Neural progenitor cell (in vitro differentiated cells): ENCODE results near the gene TMEM62. TPM values are rescaled to one million over a fixed set of nuclear protein-coding genes. Genes with fewer than 3 reads are reported as not detected.

ENCODE experiments used
- DNase-seq: peaks from one replicate; pipeline ENCODE4 v3.0.0-alpha.2; 2016; ENCODE audit warnings: low spot score
- H2AFZ ChIP-seq: fragments of 200-600 bp; sonication (generic); replicated peaks from 2 replicates; pipeline ENCODE4 v1.6.1; 2016; ENCODE audit warnings: antibody characterized with exemption
- H3F3A ChIP-seq: fragments of 200-600 bp; sonication (generic); 2 replicates; pipeline ENCODE4 v1.6.1; 2016; ENCODE audit warnings: antibody characterized with exemption, low read depth
- H3K27ac ChIP-seq: fragments of 200-600 bp; sonication (generic); 2 replicates; pipeline ENCODE4 v1.5.1; 2016; ENCODE audit warnings: mild to moderate bottlenecking
- H3K27me3 ChIP-seq: fragments of 200-600 bp; sonication (generic); 2 replicates; pipeline ENCODE4 v1.6.1; 2016; ENCODE audit warnings: mild to moderate bottlenecking, moderate library complexity
- H3K36me3 ChIP-seq: fragments of 200-600 bp; sonication (generic); 2 replicates; pipeline ENCODE4 v1.5.1; 2016
- H3K4me1 ChIP-seq: fragments of 200-600 bp; sonication (generic); 2 replicates; pipeline ENCODE4 v1.6.1; 2016; ENCODE audit warnings: mixed run types
- H3K4me2 ChIP-seq: fragments of 200-600 bp; sonication (generic); 2 replicates; pipeline ENCODE4 v1.6.1; 2016
- H3K4me3 ChIP-seq: fragments of 200-600 bp; sonication (generic); 2 replicates; pipeline ENCODE4 v1.5.1; 2016
- H3K79me2 ChIP-seq: fragments of 200-600 bp; sonication (generic); 2 replicates; pipeline ENCODE4 v1.6.1; 2016; ENCODE audit warnings: low read depth
- H3K9ac ChIP-seq: fragments of 200-600 bp; sonication (generic); 2 replicates; pipeline ENCODE4 v1.6.1; 2016
- H3K9me3 ChIP-seq: fragments of 200-600 bp; sonication (generic); 2 replicates; pipeline ENCODE4 v1.5.1; 2016; ENCODE audit warnings: low read depth
- H4K20me1 ChIP-seq: fragments of 200-600 bp; sonication (generic); 2 replicates; pipeline ENCODE4 v1.6.1; 2016; ENCODE audit warnings: low read depth
- H3K27ac Mint-ChIP-seq: 3 replicates; pipeline ENCODE4 v1.8.0; 2021; ENCODE audit warnings: mixed read lengths
- H3K27me3 Mint-ChIP-seq: 2 replicates; pipeline ENCODE4 v1.8.0; 2022; ENCODE audit warnings: low read depth, mild to moderate bottlenecking, inconsistent platforms, moderate library complexity, mixed read lengths; ENCODE audit not compliant: insufficient read depth
- H3K36me3 Mint-ChIP-seq: 3 replicates; pipeline ENCODE4 v1.8.0; 2021; ENCODE audit warnings: mixed read lengths
- H3K4me1 Mint-ChIP-seq: 3 replicates; pipeline ENCODE4 v1.8.0; 2021; ENCODE audit warnings: mixed read lengths
- H3K4me3 Mint-ChIP-seq: 3 replicates; pipeline ENCODE4 v1.8.0; 2021; ENCODE audit warnings: mild to moderate bottlenecking, moderate library complexity, mixed read lengths
- H3K9me3 Mint-ChIP-seq: 3 replicates; pipeline ENCODE4 v1.8.0; 2020; ENCODE audit warnings: mixed read lengths
- EZH2 ChIP-seq: fragments of 200-600 bp; sonication (generic); IDR thresholded peaks from 2 replicates; pipeline ENCODE4 v1.6.1; 2017; ENCODE audit warnings: antibody characterized with exemption, mild to moderate bottlenecking, moderate library complexity
- EZH2phosphoT487 ChIP-seq: fragments of 200-600 bp; sonication (generic); IDR thresholded peaks from 2 replicates; pipeline ENCODE4 v1.6.1; 2017; ENCODE audit warnings: antibody characterized with exemption
- total RNA-seq: library from RNA; depleted of rRNA; stranded (reverse); fragments of >200 nt; gene quantifications from 2 replicates; pipeline ENCODE4 v1.2.3, GENCODE V29; 2015; ENCODE audit warnings: low replicate concordance
- TF ChIP-seq, protein P1 (sequence below): fragments of 200-600 bp; sonication (generic); IDR thresholded peaks from 2 replicates; pipeline ENCODE4 v1.5.1; 2017; ENCODE audit warnings: antibody characterized with exemption, mild to moderate bottlenecking

Gene TMEM62
- total RNA-seq, 1 donor from 2014 or later, result 11.9 TPM

DNA sequence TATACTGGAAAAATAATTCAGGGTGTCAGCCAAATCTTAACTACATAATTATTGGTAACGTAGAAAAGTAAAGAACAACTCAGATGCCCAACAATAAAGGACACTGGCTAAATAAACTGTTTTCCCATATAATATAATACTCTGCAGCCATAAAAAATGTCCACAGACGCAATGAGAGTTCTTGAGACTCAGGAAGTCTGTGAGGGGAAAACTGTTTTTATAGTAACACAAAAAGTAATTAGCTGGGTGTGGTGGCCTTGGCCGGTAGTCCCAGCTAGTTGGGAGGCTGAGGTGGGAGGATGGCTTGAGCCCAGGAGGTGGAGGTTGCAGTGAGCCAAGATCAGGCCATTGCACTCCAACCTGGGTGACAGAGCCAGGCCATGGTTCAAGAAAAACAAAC, 22.0 kb upstream of the TMEM62 start:
- H3K27me3 ChIP-seq, result peaks cover 9% of the 10 kb centered on the region
- Mint-ChIP-seq H3K36me3 (no peaks in the 10 kb centered on the region), H3K4me1 (peaks cover 3% of the 10 kb centered on the region), H3K9me3 (no peaks in the 10 kb centered on the region), H3K27me3 (peaks cover 4% of the 10 kb centered on the region), H3K27ac (no peak overlapping the region), H3K4me3 (no peak overlapping the region)
- no peaks in the 10 kb centered on the region for H3K79me2 ChIP-seq
- H3F3A ChIP-seq, result no peaks in the 10 kb centered on the region
- no peak overlapping the region for H3K4me2 ChIP-seq
- H3K27ac ChIP-seq, result no peak overlapping the region
- H3K4me1 ChIP-seq, result peaks cover 6% of the 10 kb centered on the region
- H3K9me3 ChIP-seq, result no peaks in the 10 kb centered on the region
- no peak overlapping the region for H2AFZ ChIP-seq
- no peak for TF ChIP-seq EZH2
- H3K9ac ChIP-seq, result no peak overlapping the region
- no peaks in the 10 kb centered on the region for H3K36me3 ChIP-seq
- H4K20me1 ChIP-seq, result no peaks in the 10 kb centered on the region
- H3K4me3 ChIP-seq, result no peak overlapping the region
- no peak for DNase-seq

- H3K27me3 Mint-ChIP-seq, result peaks cover 2% of the 10 kb centered on the region
Observed at GRCh38 chr15:43118286-43118685, 15.1 kb upstream of the TMEM62 start.

GRCh38 chr15:43118829-43119228, 14.6 kb upstream of the TMEM62 start:
- no peak for TF ChIP-seq EZH2phosphoT487
- no peaks in the 10 kb centered on the region for H3K79me2 ChIP-seq
- H4K20me1 ChIP-seq, result no peaks in the 10 kb centered on the region
- no peak overlapping the region for H3K4me2 ChIP-seq
- H3K27me3 ChIP-seq, result peaks cover 74% of the 10 kb centered on the region
- H2AFZ ChIP-seq, result no peak overlapping the region
- no peaks in the 10 kb centered on the region for H3K4me1 ChIP-seq
- Mint-ChIP-seq H3K27ac (no peak overlapping the region), H3K4me3 (no peak overlapping the region), H3K36me3 (no peaks in the 10 kb centered on the region), H3K9me3 (no peaks in the 10 kb centered on the region), H3K27me3 (peaks cover under 1% of the 10 kb centered on the region), H3K4me1 (peaks cover 8% of the 10 kb centered on the region)
- H3F3A ChIP-seq, result peaks cover 8% of the 10 kb centered on the region
- H3K27ac ChIP-seq, result no peak overlapping the region
- no peak overlapping the region for H3K9ac ChIP-seq
- no peaks in the 10 kb centered on the region for H3K9me3 ChIP-seq
- no peak for DNase-seq
- no peaks in the 10 kb centered on the region for H3K36me3 ChIP-seq
- no peak overlapping the region for H3K4me3 ChIP-seq

More at GRCh38 chr15:43118286-43118685, 15.1 kb upstream of the TMEM62 start:
- no peak for DNase-seq
- H3K9me3 Mint-ChIP-seq, result no peaks in the 10 kb centered on the region
- H3F3A ChIP-seq, result peaks cover 8% of the 10 kb centered on the region
- H3K27me3 ChIP-seq, result peaks cover 69% of the 10 kb centered on the region
- H3K4me3 Mint-ChIP-seq, result no peak overlapping the region
- no peaks in the 10 kb centered on the region for H3K4me1 ChIP-seq
- no peaks in the 10 kb centered on the region for H3K36me3 Mint-ChIP-seq
- H3K27ac Mint-ChIP-seq, result no peak overlapping the region
- no peak overlapping the region for H3K27ac ChIP-seq
- H2AFZ ChIP-seq, result no peak overlapping the region
- H4K20me1 ChIP-seq, result no peaks in the 10 kb centered on the region
- H3K9ac ChIP-seq, result no peak overlapping the region
- H3K36me3 ChIP-seq, result no peaks in the 10 kb centered on the region
- H3K79me2 ChIP-seq, result no peaks in the 10 kb centered on the region
- H3K9me3 ChIP-seq, result no peaks in the 10 kb centered on the region
- peaks cover 7% of the 10 kb centered on the region for H3K4me1 Mint-ChIP-seq
- H3K4me2 ChIP-seq, result no peak overlapping the region
- no peak overlapping the region for H3K4me3 ChIP-seq
- TF ChIP-seq, protein P1, sequence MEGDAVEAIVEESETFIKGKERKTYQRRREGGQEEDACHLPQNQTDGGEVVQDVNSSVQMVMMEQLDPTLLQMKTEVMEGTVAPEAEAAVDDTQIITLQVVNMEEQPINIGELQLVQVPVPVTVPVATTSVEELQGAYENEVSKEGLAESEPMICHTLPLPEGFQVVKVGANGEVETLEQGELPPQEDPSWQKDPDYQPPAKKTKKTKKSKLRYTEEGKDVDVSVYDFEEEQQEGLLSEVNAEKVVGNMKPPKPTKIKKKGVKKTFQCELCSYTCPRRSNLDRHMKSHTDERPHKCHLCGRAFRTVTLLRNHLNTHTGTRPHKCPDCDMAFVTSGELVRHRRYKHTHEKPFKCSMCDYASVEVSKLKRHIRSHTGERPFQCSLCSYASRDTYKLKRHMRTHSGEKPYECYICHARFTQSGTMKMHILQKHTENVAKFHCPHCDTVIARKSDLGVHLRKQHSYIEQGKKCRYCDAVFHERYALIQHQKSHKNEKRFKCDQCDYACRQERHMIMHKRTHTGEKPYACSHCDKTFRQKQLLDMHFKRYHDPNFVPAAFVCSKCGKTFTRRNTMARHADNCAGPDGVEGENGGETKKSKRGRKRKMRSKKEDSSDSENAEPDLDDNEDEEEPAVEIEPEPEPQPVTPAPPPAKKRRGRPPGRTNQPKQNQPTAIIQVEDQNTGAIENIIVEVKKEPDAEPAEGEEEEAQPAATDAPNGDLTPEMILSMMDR, result no peak
- TF ChIP-seq EZH2phosphoT487 (no peak), EZH2 (no peak)

GRCh38 chr15:43121863-43122262, 11.5 kb upstream of the TMEM62 start:
- no peak for TF ChIP-seq EZH2
- Histone ChIP-seq H3K9ac (no peak overlapping the region), H3K4me2 (no peak overlapping the region), H3K27me3 (peaks cover 70% of the 10 kb centered on the region), H3K36me3 (no peaks in the 10 kb centered on the region), H3K27ac (no peak overlapping the region), H3F3A (peaks cover 8% of the 10 kb centered on the region), H3K4me1 (no peaks in the 10 kb centered on the region), H3K79me2 (no peaks in the 10 kb centered on the region), H2AFZ (no peak overlapping the region), H4K20me1 (no peaks in the 10 kb centered on the region), H3K4me3 (no peak overlapping the region), H3K9me3 (no peaks in the 10 kb centered on the region)
- H3K27ac Mint-ChIP-seq, result no peak overlapping the region
- H3K27me3 Mint-ChIP-seq, result peaks cover 3% of the 10 kb centered on the region
- H3K4me3 Mint-ChIP-seq, result peak overlapping the region; percentile 85
- H3K9me3 Mint-ChIP-seq, result no peaks in the 10 kb centered on the region
- H3K4me1 Mint-ChIP-seq, result peaks cover 8% of the 10 kb centered on the region
- no peaks in the 10 kb centered on the region for H3K36me3 Mint-ChIP-seq
- no peak for DNase-seq

DNA sequence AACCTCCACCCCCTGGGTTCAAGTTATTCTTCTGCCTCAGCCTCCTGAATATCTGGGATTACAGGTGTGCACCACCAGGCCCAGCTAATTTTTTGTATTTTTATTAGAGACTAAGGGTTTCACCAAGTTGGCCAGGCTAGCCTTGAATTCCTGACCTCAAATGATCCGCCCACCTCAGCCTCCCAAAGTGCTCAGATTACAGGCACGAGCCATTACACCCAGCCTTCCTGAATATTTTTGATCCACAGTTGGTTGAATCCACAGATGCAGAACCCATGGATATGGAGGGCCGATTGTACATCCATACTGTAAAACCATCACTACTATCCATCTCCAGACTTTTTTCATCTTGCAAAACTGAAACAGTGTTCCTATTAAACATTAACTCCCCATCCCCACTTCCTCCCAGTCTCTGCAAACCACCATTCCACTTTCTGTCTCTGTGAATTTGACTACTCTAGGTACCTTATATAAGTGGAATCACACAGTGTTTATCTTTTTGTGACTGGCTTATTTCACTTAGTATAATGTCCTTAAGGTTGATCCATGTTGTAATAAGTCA, 8.2 kb upstream of the TMEM62 start:
- no peak overlapping the region for H3K4me2 ChIP-seq
- no peak overlapping the region for H3K9ac ChIP-seq
- Mint-ChIP-seq H3K4me1 (peaks cover 8% of the 10 kb centered on the region), H3K36me3 (no peaks in the 10 kb centered on the region), H3K27me3 (peaks cover 12% of the 10 kb centered on the region), H3K27ac (no peak overlapping the region), H3K9me3 (peaks cover 12% of the 10 kb centered on the region), H3K4me3 (no peak overlapping the region)
- no peak overlapping the region for H3K27ac ChIP-seq
- H3K4me3 ChIP-seq, result no peak overlapping the region
- no peaks in the 10 kb centered on the region for H4K20me1 ChIP-seq
- DNase-seq, result no peak
- H3F3A ChIP-seq, result peaks cover 8% of the 10 kb centered on the region
- H3K4me1 ChIP-seq, result no peaks in the 10 kb centered on the region
- H3K79me2 ChIP-seq, result no peaks in the 10 kb centered on the region
- H2AFZ ChIP-seq, result no peak overlapping the region
- H3K36me3 ChIP-seq, result no peaks in the 10 kb centered on the region
- TF ChIP-seq, protein P1, result no peak
- no peak for TF ChIP-seq EZH2
- TF ChIP-seq EZH2phosphoT487, result no peak
- H3K9me3 ChIP-seq, result no peaks in the 10 kb centered on the region
- peaks cover 39% of the 10 kb centered on the region for H3K27me3 ChIP-seq
